NOMO-1 treated with DMSO at 0.1 percent for 48 hours (cell line): ENCODE results near the gene MCTP2.
"Not testable (repeated sequence)": the region's sequence is repeated elsewhere in the genome, so short reads cannot be mapped to it uniquely, and the experiment has no call there.

ENCODE experiments used
- DNase-seq: peaks from one replicate; lab custom pipeline; 2025; ENCODE audit not compliant: unreplicated experiment; lab: John Stamatoyannopoulos, UW

Gene MCTP2

DNA sequence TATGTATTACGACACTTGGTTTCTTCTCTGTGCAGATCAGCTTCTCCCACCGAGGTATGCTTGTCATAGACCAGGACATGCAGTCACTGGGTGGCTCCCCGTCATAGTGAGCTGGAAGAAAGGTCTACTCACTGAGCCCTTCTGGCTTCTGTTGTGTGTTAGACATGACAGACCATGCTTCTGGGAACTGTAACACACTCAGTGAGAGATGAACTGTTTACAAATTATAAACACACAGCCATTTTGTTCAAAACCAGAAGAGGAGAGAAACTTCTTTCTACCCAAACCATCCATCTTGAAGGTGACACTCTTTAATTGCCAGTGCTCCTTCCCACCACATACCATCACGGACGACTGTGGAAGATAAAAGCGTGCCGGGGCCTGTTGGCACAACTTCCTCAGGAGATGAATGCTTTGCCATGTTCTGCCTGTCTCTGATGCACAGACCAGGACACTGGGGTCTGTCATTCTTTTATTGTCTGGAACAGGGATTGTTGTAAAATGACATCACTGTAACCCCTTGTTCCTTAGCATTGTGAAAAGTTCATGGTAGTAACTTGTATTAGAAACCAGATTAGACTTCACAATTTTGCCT lies 214.3 kb downstream of the MCTP2 start:
- no peak for DNase-seq

GRCh38 chr15:94446441-94446840 lies 215.1 kb downstream of the MCTP2 start:
- no peak for DNase-seq

- no peak for DNase-seq
Measured at GRCh38 chr15:94451466-94451865, 220.1 kb downstream of the MCTP2 start.

DNA sequence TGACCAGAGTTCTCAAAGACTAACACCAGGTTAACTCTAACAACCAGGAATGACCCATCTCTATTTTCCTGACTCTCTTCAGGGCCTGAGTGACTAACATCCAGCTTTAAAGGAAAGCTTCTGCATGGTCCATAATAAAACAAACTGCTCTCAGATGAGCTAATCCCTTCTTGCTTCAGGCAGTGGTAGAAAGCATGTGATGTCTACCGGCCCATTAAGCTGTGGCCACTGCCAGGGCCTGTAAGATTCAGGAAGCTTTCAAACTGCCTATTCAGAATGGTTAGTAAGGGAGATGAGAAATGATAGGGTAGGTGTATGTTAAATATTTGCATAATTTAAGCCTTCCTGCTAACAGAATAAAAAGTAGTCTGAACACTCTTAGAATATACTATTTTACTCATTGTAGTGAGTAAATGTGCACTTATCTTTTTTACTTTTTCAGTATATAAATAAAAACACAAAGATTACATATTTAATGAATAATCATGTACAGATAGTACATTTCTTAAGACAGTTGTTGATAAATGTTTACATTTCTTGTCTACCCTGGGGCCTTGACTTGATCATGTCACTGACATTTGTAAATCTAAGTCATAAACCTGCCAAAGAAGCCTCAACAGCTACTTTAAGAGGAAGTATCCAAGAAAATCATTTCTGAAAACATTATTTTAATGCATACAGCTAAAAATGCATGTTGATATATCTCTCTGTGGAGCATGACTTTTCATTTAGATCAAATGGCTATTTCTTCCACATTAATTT lies 222.0 kb downstream of the MCTP2 start:
- peak; percentile 23 for DNase-seq

DNA sequence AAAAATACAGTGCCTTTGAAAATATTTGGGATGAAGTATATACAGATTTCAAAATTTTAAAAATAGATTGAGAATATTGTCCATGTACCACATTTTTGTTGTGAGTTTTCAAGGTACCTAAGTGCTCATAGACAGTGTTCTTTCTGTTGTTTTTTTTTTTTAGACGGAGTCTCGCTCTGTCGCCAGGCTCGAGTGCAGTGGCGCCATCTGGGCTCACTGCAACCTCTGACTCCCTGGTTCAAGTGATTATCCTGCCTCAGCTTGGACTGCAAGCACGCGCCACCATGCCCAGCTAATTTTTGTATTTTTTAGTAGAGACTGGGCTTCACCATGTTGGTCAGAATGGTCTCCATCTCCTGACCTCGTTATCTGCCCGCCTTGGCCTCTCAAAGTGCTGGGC lies 223.9 kb downstream of the MCTP2 start:
- no peak for DNase-seq

- no peak for DNase-seq
Measured at GRCh38 chr15:94456226-94456625, 224.9 kb downstream of the MCTP2 start.

- DNase-seq: no peak
Measured at GRCh38 chr15:94457661-94458060, 226.3 kb downstream of the MCTP2 start.

GRCh38 chr15:94460624-94461023 lies 229.3 kb downstream of the MCTP2 start:
- no peak for DNase-seq

- no peak for DNase-seq
Measured at GRCh38 chr15:94467034-94467433, 235.7 kb downstream of the MCTP2 start.

DNA sequence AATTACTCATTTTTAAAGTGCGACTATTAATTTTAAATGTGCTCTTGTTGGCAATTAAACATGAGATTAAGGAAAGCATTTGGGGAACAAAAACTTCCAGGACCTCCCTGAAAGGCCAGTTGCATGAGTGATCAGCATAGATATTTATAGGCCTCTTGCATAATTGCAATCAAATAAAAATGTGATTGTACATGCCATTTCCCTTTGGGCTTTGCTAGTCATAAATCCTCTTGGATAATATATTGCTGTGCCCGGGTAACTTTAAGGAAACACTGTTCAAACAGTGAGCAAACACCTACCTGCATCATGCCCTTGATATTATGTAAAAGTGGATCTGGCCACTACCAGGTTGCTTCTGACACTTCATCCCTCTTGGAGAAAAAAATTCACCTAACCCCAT lies 239.1 kb downstream of the MCTP2 start:
- peak; percentile 19 for DNase-seq

DNA sequence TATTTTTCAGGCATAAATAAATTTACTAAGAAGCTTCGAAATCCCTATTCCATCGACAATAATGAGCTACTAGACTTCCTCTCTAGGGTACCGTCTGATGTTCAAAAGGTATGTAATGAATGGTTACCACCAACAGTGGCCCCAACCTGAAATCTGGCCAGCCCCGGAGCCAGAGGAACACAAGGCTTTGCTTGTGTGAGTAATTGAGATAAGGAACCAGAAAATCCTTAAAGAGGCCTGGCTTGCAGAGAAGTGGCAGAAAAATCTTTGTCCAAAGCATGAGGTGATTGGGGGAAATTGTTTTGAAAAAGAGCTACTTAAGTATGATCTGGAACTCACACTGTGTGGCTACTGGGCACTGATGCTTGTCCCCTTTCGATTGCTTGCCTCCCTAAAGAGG lies 245.3 kb downstream of the MCTP2 start:
- DNase-seq: no peak

- no peak for DNase-seq
Measured at GRCh38 chr15:94477913-94478553, 246.7 kb downstream of the MCTP2 start.

- no peak for DNase-seq
Measured at GRCh38 chr15:94478763-94479162, 247.4 kb downstream of the MCTP2 start.

GRCh38 chr15:94480289-94480834 lies 249.0 kb downstream of the MCTP2 start:
- no peak for DNase-seq

DNA sequence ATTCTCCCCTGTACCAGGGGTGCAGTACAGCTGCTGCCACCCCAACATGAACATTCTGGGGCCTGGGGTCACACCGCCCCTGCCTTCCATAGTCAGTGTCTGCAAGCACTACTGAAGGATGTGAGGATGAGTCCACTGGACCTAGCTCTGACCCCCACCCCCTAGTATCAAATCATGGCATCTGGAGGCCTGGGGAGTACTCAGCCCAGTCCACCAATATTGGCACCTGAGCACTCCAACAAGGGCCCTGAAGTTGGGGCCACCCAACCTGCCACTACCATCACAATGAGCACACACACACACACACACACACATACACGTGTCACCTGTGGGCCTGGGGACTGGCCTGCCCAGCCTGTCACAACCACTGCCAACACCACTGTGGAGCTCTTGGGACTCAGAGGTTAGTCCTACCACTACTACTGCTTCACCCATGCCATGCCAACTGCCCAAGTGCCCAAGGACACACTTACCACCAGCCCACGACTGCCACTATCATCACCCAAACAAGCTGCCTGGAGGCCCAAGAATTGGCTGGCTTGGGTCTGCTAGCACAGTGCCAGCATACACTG lies 253.9 kb downstream of the MCTP2 start:
- DNase-seq: no peak

DNA sequence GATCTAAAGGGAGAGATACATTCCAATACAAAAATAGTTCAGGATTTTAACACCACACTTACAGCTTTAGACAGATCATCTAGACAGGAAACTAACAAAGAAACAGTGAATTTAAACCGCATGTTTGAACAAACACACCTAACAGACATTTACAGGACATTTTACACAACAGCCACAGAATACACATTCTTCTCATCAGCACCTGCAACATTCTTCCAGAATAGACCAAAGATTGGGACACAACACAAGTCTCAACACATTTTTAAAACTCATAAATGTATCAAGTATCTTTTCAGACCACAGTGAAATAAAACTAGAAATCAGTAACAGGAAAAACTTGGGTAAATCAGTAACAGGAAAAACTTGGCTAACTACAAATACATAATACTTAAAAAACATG lies 256.3 kb downstream of the MCTP2 start:
- no peak for DNase-seq

DNA sequence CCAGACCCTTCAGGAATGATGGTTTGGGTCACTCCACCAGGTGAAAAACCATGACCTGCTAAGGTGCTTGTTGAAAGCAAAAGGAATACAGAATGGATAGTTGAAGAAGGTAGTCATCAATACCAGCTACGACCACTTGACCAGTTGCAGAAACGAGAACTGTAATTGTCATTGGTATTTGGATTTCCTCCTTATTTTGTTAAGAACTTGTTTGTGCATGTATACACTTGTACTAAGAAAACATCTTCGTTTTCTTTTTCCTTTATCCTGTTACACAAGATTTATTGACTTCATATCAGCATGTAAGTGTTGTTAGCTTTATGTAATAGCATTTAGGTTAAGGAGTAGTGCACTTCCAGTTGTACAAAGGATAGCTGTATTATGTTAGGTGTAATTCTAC lies 261.8 kb downstream of the MCTP2 start:
- DNase-seq: no peak

GRCh38 chr15:94493586-94493985 lies 262.2 kb downstream of the MCTP2 start:
- not testable (repeated sequence) for DNase-seq

DNA sequence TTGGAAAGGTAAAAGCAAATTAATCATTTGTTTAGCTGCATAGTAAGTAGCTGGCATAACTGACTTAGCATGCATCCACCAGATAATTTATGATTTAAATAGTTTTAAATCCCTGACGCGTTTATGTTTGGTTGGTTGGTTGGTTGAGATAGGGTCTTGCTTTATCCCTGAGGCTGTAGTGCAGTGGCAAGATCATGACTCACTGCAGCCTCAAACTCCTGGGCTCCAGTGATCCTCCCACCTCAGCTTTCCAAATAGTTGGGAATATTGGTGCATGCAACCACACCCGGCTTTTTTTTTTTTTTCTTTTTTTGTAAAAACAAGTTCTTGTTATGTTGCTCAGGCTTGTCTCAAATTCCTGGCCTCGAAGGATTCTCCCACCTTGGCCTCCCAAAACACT lies 263.4 kb downstream of the MCTP2 start:
- DNase-seq: no peak

- no peak for DNase-seq
Measured at GRCh38 chr15:94503293-94503692, 271.9 kb downstream of the MCTP2 start.

DNA sequence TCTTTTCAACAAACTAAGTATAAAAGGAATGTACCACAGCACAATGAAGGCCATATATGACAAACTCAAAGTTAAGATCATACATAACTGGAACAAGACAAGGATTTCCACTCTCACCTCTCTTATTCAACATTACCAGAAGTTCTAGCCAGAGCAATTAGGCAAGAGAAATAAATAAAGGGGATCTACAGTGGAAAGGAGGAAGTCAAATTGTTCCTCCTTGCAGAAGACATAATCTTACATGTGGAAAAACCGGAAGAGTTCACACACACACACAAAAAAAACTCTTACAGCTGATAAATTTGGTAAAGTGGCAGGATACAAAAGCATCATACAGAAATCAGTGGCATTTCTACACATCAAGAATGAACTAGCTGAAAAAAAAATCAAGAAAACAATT lies 277.9 kb downstream of the MCTP2 start:
- peak; percentile 16 for DNase-seq

- DNase-seq: no peak
Measured at GRCh38 chr15:94522125-94522524, 290.8 kb downstream of the MCTP2 start.
